GM12872 (cell line): Measurements from ENCODE around the gene ASB6.

Experiments
- CTCF ChIP-seq: IDR thresholded peaks from 3 replicates; pipeline ENCODE4 v1.5.1; 2011; ENCODE audit warnings: low read depth, mild to moderate bottlenecking, low read length, moderate library complexity; ENCODE audit not compliant: insufficient read depth

ASB6 gene

GRCh38 chr9:129620669-129621295, 21.2 kb downstream of the ASB6 start, which contains the start of gene C9orf50:
TSS of gene C9orf50 (minus strand) at chr9:129621101. CDS start at chr9:129620574, 527 bp downstream.
- no peak for TF ChIP-seq CTCF

- no peak for TF ChIP-seq CTCF
Measured at GRCh38 chr9:129619787-129620668, 21.9 kb downstream of the ASB6 start.

- TF ChIP-seq CTCF = peak; percentile 57
Measured at GRCh38 chr9:129617167-129617566, 24.8 kb downstream of the ASB6 start.

- no peak for TF ChIP-seq CTCF
Measured at GRCh38 chr9:129615407-129616285, 26.3 kb downstream of the ASB6 start.

- no peak for TF ChIP-seq CTCF
Measured at GRCh38 chr9:129614932-129615331, 27.0 kb downstream of the ASB6 start.

GRCh38 chr9:129613520-129614175, 28.3 kb downstream of the ASB6 start:
- no peak for TF ChIP-seq CTCF
